Type B pancreatic cell (in vitro differentiated cells): ENCODE measurements around the gene MZB1. TPM values are rescaled to one million over a fixed set of nuclear protein-coding genes. Genes with fewer than 3 reads are reported as not detected.

Source experiments
- DNase-seq: peaks from one replicate; pipeline ENCODE4 v3.0.0; 2021; ENCODE audit warnings: mixed read lengths; ENCODE audit not compliant: unreplicated experiment; ENCODE audit errors: extremely low spot score
- H3K27ac Mint-ChIP-seq: 2 replicates; pipeline ENCODE4 v1.8.0; 2021; ENCODE audit warnings: mild to moderate bottlenecking, mixed read lengths
- H3K27me3 Mint-ChIP-seq: 2 replicates; pipeline ENCODE4 v1.8.0; 2021; ENCODE audit warnings: mixed read lengths
- H3K36me3 Mint-ChIP-seq: 2 replicates; pipeline ENCODE4 v1.8.0; 2021; ENCODE audit warnings: mixed read lengths
- H3K4me1 Mint-ChIP-seq: one replicate; pipeline ENCODE4 v1.8.0; 2021; ENCODE audit warnings: mixed read lengths; ENCODE audit not compliant: unreplicated experiment
- H3K4me3 Mint-ChIP-seq: 2 replicates; pipeline ENCODE4 v1.8.0; 2021; ENCODE audit warnings: mild to moderate bottlenecking, mixed read lengths
- H3K9me3 Mint-ChIP-seq: 2 replicates; pipeline ENCODE4 v1.8.0; 2021; ENCODE audit warnings: mixed read lengths
- total RNA-seq: library from RNA; stranded (reverse); gene quantifications from 2 replicates; pipeline ENCODE4 v1.2.1, GENCODE V29; 2021; ENCODE audit warnings: low replicate concordance
- TF ChIP-seq, protein P1 (sequence below): fragments of 200-600 bp; sonication (generic); conservative IDR thresholded peaks from 2 replicates; pipeline ENCODE4 v1.5.0; 2021; ENCODE audit warnings: antibody characterized with exemption, mild to moderate bottlenecking

MZB1 gene
- total RNA-seq, 1 donor from 2014 or later = 0.22 TPM

DNA sequence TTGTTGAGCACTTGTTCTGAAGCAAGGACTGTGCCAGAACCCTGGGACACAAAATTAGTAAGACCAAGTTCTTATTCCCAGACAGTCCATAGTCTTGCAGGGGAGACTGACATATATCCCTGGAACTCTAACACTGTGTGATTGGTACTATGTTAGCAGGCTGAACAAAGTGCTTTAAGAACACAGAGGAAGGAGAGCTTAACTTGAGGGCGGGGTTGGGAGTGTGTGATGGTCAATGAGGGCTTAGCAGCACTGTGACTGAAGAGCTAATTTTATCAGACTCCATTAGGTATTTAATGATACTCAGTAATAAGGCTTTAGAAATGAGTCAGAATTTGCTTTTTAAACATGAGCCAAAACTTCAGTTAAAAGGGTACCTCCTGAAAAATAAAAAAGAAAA lies 29.1 kb upstream of the MZB1 start:
- Mint-ChIP-seq H3K4me1 (peaks cover 9% of the 10 kb centered on the region), H3K4me3 (no peak overlapping the region), H3K36me3 (peaks cover 6% of the 10 kb centered on the region), H3K9me3 (no peaks in the 10 kb centered on the region), H3K27ac (no peak overlapping the region), H3K27me3 (no peaks in the 10 kb centered on the region)
- TF ChIP-seq, protein P1, sequence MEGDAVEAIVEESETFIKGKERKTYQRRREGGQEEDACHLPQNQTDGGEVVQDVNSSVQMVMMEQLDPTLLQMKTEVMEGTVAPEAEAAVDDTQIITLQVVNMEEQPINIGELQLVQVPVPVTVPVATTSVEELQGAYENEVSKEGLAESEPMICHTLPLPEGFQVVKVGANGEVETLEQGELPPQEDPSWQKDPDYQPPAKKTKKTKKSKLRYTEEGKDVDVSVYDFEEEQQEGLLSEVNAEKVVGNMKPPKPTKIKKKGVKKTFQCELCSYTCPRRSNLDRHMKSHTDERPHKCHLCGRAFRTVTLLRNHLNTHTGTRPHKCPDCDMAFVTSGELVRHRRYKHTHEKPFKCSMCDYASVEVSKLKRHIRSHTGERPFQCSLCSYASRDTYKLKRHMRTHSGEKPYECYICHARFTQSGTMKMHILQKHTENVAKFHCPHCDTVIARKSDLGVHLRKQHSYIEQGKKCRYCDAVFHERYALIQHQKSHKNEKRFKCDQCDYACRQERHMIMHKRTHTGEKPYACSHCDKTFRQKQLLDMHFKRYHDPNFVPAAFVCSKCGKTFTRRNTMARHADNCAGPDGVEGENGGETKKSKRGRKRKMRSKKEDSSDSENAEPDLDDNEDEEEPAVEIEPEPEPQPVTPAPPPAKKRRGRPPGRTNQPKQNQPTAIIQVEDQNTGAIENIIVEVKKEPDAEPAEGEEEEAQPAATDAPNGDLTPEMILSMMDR = no peak
- no peak for DNase-seq

- no peaks in the 10 kb centered on the region for H3K27me3 Mint-ChIP-seq
- peaks cover 5% of the 10 kb centered on the region for H3K4me1 Mint-ChIP-seq
- no peaks in the 10 kb centered on the region for H3K9me3 Mint-ChIP-seq
- TF ChIP-seq, protein P1 = no peak
- no peak for DNase-seq
- no peak overlapping the region for H3K27ac Mint-ChIP-seq
- no peak overlapping the region for H3K4me3 Mint-ChIP-seq
- peaks cover 3% of the 10 kb centered on the region for H3K36me3 Mint-ChIP-seq
Measured at GRCh38 chr5:139417214-139417613, 27.5 kb upstream of the MZB1 start.

- Mint-ChIP-seq H3K4me3 (no peak overlapping the region), H3K36me3 (peaks cover 3% of the 10 kb centered on the region), H3K27ac (no peak overlapping the region), H3K9me3 (no peaks in the 10 kb centered on the region), H3K4me1 (peaks cover 3% of the 10 kb centered on the region), H3K27me3 (no peaks in the 10 kb centered on the region)
- DNase-seq = no peak
- TF ChIP-seq, protein P1 = no peak
Measured at GRCh38 chr5:139416651-139417050, 26.9 kb upstream of the MZB1 start.

- Mint-ChIP-seq H3K27me3 (no peaks in the 10 kb centered on the region), H3K4me1 (peaks cover 3% of the 10 kb centered on the region), H3K36me3 (peaks cover 3% of the 10 kb centered on the region), H3K27ac (no peak overlapping the region), H3K4me3 (no peak overlapping the region), H3K9me3 (no peaks in the 10 kb centered on the region)
- TF ChIP-seq, protein P1 = no peak
- DNase-seq = no peak
Measured at GRCh38 chr5:139415869-139416268, 26.2 kb upstream of the MZB1 start.

- H3K4me3 Mint-ChIP-seq = no peak overlapping the region
- H3K36me3 Mint-ChIP-seq = peaks cover 3% of the 10 kb centered on the region
- no peak overlapping the region for H3K27ac Mint-ChIP-seq
- TF ChIP-seq, protein P1 = no peak
- H3K27me3 Mint-ChIP-seq = no peaks in the 10 kb centered on the region
- H3K4me1 Mint-ChIP-seq = peaks cover 3% of the 10 kb centered on the region
- DNase-seq = no peak
- H3K9me3 Mint-ChIP-seq = no peaks in the 10 kb centered on the region
Measured at GRCh38 chr5:139415221-139415861, 25.6 kb upstream of the MZB1 start.
